ENCODE results near the gene CCDC91.

The CCDC91 gene

GRCh38 chr12:28190321-28191050, at the start of gene CCDC91:
Gene CCDC91 (plus strand): TSS chr12:28190456. CDS start chr12:28257216, 66,760 bp downstream.
- peak; percentile 92 for DNase-seq

GRCh38 chr12:28144059-28144458, 46.2 kb upstream of the CCDC91 start:
- DNase-seq = no peak

- no peak for DNase-seq
These were observed 45.7 kb upstream of the CCDC91 start for GRCh38 chr12:28144532-28144931.

GRCh38 chr12:28145216-28145615, 45.0 kb upstream of the CCDC91 start:
- DNase-seq = no peak

GRCh38 chr12:28149279-28149678, 41.0 kb upstream of the CCDC91 start:
- no peak for DNase-seq

GRCh38 chr12:28156362-28156761, 33.9 kb upstream of the CCDC91 start:
- DNase-seq = no peak

- DNase-seq = no peak
These were observed 33.5 kb upstream of the CCDC91 start for GRCh38 chr12:28156804-28157203.

GRCh38 chr12:28158353-28158752, 31.9 kb upstream of the CCDC91 start:
- no peak for DNase-seq

GRCh38 chr12:28159688-28160087, 30.6 kb upstream of the CCDC91 start:
- DNase-seq = no peak

GRCh38 chr12:28161697-28162096, 28.6 kb upstream of the CCDC91 start:
- DNase-seq = no peak

- DNase-seq = no peak
These were observed 27.6 kb upstream of the CCDC91 start for GRCh38 chr12:28162697-28163096.

GRCh38 chr12:28164644-28165275, 25.5 kb upstream of the CCDC91 start:
- no peak for DNase-seq

GRCh38 chr12:28167981-28168485, 22.2 kb upstream of the CCDC91 start:
- DNase-seq = no peak

- DNase-seq = no peak
These were observed 18.7 kb upstream of the CCDC91 start for GRCh38 chr12:28171356-28172060.

- DNase-seq = no peak
These were observed 17.7 kb upstream of the CCDC91 start for GRCh38 chr12:28172434-28173030.

GRCh38 chr12:28173440-28173839, 16.8 kb upstream of the CCDC91 start:
- DNase-seq = no peak

GRCh38 chr12:28175098-28175589, 15.1 kb upstream of the CCDC91 start:
- no peak for DNase-seq

- no peak for DNase-seq
These were observed 14.0 kb upstream of the CCDC91 start for GRCh38 chr12:28176295-28176694.

GRCh38 chr12:28177461-28177860, 12.8 kb upstream of the CCDC91 start:
- DNase-seq = no peak

- DNase-seq = no peak
These were observed 12.4 kb upstream of the CCDC91 start for GRCh38 chr12:28177905-28178304.

- DNase-seq = no peak
These were observed 11.5 kb upstream of the CCDC91 start for GRCh38 chr12:28178775-28179174.

GRCh38 chr12:28180786-28181185, 9.5 kb upstream of the CCDC91 start:
- DNase-seq = no peak

GRCh38 chr12:28184375-28184774, 5.9 kb upstream of the CCDC91 start:
- DNase-seq = no peak

Measured in CD4-positive, alpha-beta T cell treated with Interleukin-4 for 4 hours (primary cell).